ENCODE data around the gene OBP2A.

Gene OBP2A

GRCh38 chr9:135521608-135522095, 24.3 kb upstream of the OBP2A start:
- no peak overlapping the region for H2BK120ac ChIP-seq (ENCODE audit: low read depth, low read length)
- DNase-seq: no peak

GRCh38 chr9:135522137-135522877, 23.6 kb upstream of the OBP2A start:
- Histone ChIP-seq H4K5ac (ENCODE audit: low read length) (no peak overlapping the region), H2AK5ac (ENCODE audit: low read length) (no peak overlapping the region), H2BK120ac (ENCODE audit: low read depth, low read length) (no peak overlapping the region), H3K27me3 (ENCODE audit: insufficient read depth, low read length, poor library complexity) (no peaks in the 10 kb centered on the region), H3K27ac (ENCODE audit: low read depth, low read length) (no peak overlapping the region), H3K36me3 (ENCODE audit: control insufficient read depth, insufficient read depth, low read length) (no peaks in the 10 kb centered on the region), H3K4me2 (ENCODE audit: low read length) (no peak overlapping the region), H3K56ac (ENCODE audit: low read length) (no peak overlapping the region), H4K8ac (ENCODE audit: low read depth, low read length) (no peak overlapping the region), H3K4ac (ENCODE audit: low read depth, low read length) (no peak overlapping the region), H3K79me1 (ENCODE audit: low read length) (no peaks in the 10 kb centered on the region), H3K79me2 (ENCODE audit: control insufficient read depth, insufficient read depth, low read length) (no peaks in the 10 kb centered on the region), H2BK15ac (replicated peaks; ENCODE audit: low read depth) (no peak overlapping the region), H2BK5ac (ENCODE audit: low read length) (no peak overlapping the region), H3K4me1 (ENCODE audit: control insufficient read depth, low read depth, low read length) (no peaks in the 10 kb centered on the region), H3K9ac (ENCODE audit: low read length) (no peak overlapping the region), H3K23ac (ENCODE audit: low read length) (no peak overlapping the region), H3K4me3 (ENCODE audit: low read length) (no peak overlapping the region), H3K18ac (ENCODE audit: low read length) (no peak overlapping the region)
- no peak for DNase-seq
- WGBS (ENCODE audit: extremely low coverage, insufficient coverage, low lambda C conversion rate): no CpG with 5 or more reads among the region's 16 CpGs

More at GRCh38 chr9:135521608-135522095, 24.3 kb upstream of the OBP2A start:
- Histone ChIP-seq H3K56ac (ENCODE audit: low read length) (no peak overlapping the region), H3K4me2 (ENCODE audit: low read length) (no peak overlapping the region), H3K27me3 (ENCODE audit: insufficient read depth, low read length, poor library complexity) (no peaks in the 10 kb centered on the region), H3K27ac (ENCODE audit: low read depth, low read length) (no peak overlapping the region), H3K79me1 (ENCODE audit: low read length) (no peaks in the 10 kb centered on the region), H3K79me2 (ENCODE audit: control insufficient read depth, insufficient read depth, low read length) (no peaks in the 10 kb centered on the region), H4K5ac (ENCODE audit: low read length) (no peak overlapping the region), H3K18ac (ENCODE audit: low read length) (no peak overlapping the region), H3K36me3 (ENCODE audit: control insufficient read depth, insufficient read depth, low read length) (no peaks in the 10 kb centered on the region), H3K4me3 (ENCODE audit: low read length) (no peak overlapping the region), H2BK15ac (replicated peaks; ENCODE audit: low read depth) (no peak overlapping the region), H2BK5ac (ENCODE audit: low read length) (no peak overlapping the region), H3K23ac (ENCODE audit: low read length) (no peak overlapping the region), H3K9ac (ENCODE audit: low read length) (no peak overlapping the region), H3K4me1 (ENCODE audit: control insufficient read depth, low read depth, low read length) (no peaks in the 10 kb centered on the region), H3K4ac (ENCODE audit: low read depth, low read length) (no peak overlapping the region), H4K8ac (ENCODE audit: low read depth, low read length) (no peak overlapping the region), H2AK5ac (ENCODE audit: low read length) (no peak overlapping the region)
- WGBS (ENCODE audit: extremely low coverage, insufficient coverage, low lambda C conversion rate): no CpG with 5 or more reads among the region's 11 CpGs

GRCh38 chr9:135522931-135523330, 23.0 kb upstream of the OBP2A start:
- H2BK15ac ChIP-seq (replicated peaks; ENCODE audit: low read depth): no peak overlapping the region
- H3K27me3 ChIP-seq (ENCODE audit: insufficient read depth, low read length, poor library complexity): no peaks in the 10 kb centered on the region
- no peaks in the 10 kb centered on the region for H3K79me1 ChIP-seq (ENCODE audit: low read length)
- no peak overlapping the region for H3K23ac ChIP-seq (ENCODE audit: low read length)
- H3K4me2 ChIP-seq (ENCODE audit: low read length): no peak overlapping the region
- H3K36me3 ChIP-seq (ENCODE audit: control insufficient read depth, insufficient read depth, low read length): no peaks in the 10 kb centered on the region
- no peaks in the 10 kb centered on the region for H3K79me2 ChIP-seq (ENCODE audit: control insufficient read depth, insufficient read depth, low read length)
- no peak overlapping the region for H3K18ac ChIP-seq (ENCODE audit: low read length)
- H2AK5ac ChIP-seq (ENCODE audit: low read length): no peak overlapping the region
- no peak overlapping the region for H3K56ac ChIP-seq (ENCODE audit: low read length)
- no peak overlapping the region for H3K4me3 ChIP-seq (ENCODE audit: low read length)
- no peaks in the 10 kb centered on the region for H3K4me1 ChIP-seq (ENCODE audit: control insufficient read depth, low read depth, low read length)
- WGBS (ENCODE audit: extremely low coverage, insufficient coverage, low lambda C conversion rate): no CpG with 5 or more reads among the region's 17 CpGs
- DNase-seq: no peak
- H3K9ac ChIP-seq (ENCODE audit: low read length): no peak overlapping the region
- H2BK120ac ChIP-seq (ENCODE audit: low read depth, low read length): no peak overlapping the region
- no peak overlapping the region for H4K8ac ChIP-seq (ENCODE audit: low read depth, low read length)
- no peak overlapping the region for H2BK5ac ChIP-seq (ENCODE audit: low read length)
- H3K27ac ChIP-seq (ENCODE audit: low read depth, low read length): no peak overlapping the region
- no peak overlapping the region for H3K4ac ChIP-seq (ENCODE audit: low read depth, low read length)
- H4K5ac ChIP-seq (ENCODE audit: low read length): no peak overlapping the region

- Histone ChIP-seq H3K9ac (ENCODE audit: low read length) (no peak overlapping the region), H3K79me1 (ENCODE audit: low read length) (no peaks in the 10 kb centered on the region), H3K79me2 (ENCODE audit: control insufficient read depth, insufficient read depth, low read length) (no peaks in the 10 kb centered on the region), H2BK120ac (ENCODE audit: low read depth, low read length) (no peak overlapping the region), H4K8ac (ENCODE audit: low read depth, low read length) (no peak overlapping the region), H4K5ac (ENCODE audit: low read length) (no peak overlapping the region), H2BK5ac (ENCODE audit: low read length) (no peak overlapping the region), H3K4me3 (ENCODE audit: low read length) (no peak overlapping the region), H3K4me2 (ENCODE audit: low read length) (no peak overlapping the region), H3K18ac (ENCODE audit: low read length) (no peak overlapping the region), H3K23ac (ENCODE audit: low read length) (no peak overlapping the region), H3K56ac (ENCODE audit: low read length) (no peak overlapping the region), H3K27me3 (ENCODE audit: insufficient read depth, low read length, poor library complexity) (no peaks in the 10 kb centered on the region), H3K4me1 (ENCODE audit: control insufficient read depth, low read depth, low read length) (no peaks in the 10 kb centered on the region), H2BK15ac (replicated peaks; ENCODE audit: low read depth) (no peak overlapping the region), H2AK5ac (ENCODE audit: low read length) (no peak overlapping the region), H3K4ac (ENCODE audit: low read depth, low read length) (no peak overlapping the region), H3K27ac (ENCODE audit: low read depth, low read length) (no peak overlapping the region), H3K36me3 (ENCODE audit: control insufficient read depth, insufficient read depth, low read length) (no peaks in the 10 kb centered on the region)
- no peak for DNase-seq
- no CpG with 5 or more reads among the region's 21 CpGs for WGBS (ENCODE audit: extremely low coverage, insufficient coverage, low lambda C conversion rate)
Measured at GRCh38 chr9:135523521-135524129, 22.3 kb upstream of the OBP2A start.

GRCh38 chr9:135524130-135524861, 21.6 kb upstream of the OBP2A start:
- DNase-seq: no peak
- no peak overlapping the region for H4K5ac ChIP-seq (ENCODE audit: low read length)
- H4K8ac ChIP-seq (ENCODE audit: low read depth, low read length): no peak overlapping the region
- H3K27ac ChIP-seq (ENCODE audit: low read depth, low read length): no peak overlapping the region
- H2BK120ac ChIP-seq (ENCODE audit: low read depth, low read length): no peak overlapping the region
- H3K4me3 ChIP-seq (ENCODE audit: low read length): no peak overlapping the region
- H2AK5ac ChIP-seq (ENCODE audit: low read length): no peak overlapping the region
- no CpG with 5 or more reads among the region's 27 CpGs for WGBS (ENCODE audit: extremely low coverage, insufficient coverage, low lambda C conversion rate)
- no peak overlapping the region for H3K23ac ChIP-seq (ENCODE audit: low read length)
- no peaks in the 10 kb centered on the region for H3K79me2 ChIP-seq (ENCODE audit: control insufficient read depth, insufficient read depth, low read length)
- no peaks in the 10 kb centered on the region for H3K4me1 ChIP-seq (ENCODE audit: control insufficient read depth, low read depth, low read length)
- H3K79me1 ChIP-seq (ENCODE audit: low read length): no peaks in the 10 kb centered on the region
- no peak overlapping the region for H3K4me2 ChIP-seq (ENCODE audit: low read length)
- H3K9ac ChIP-seq (ENCODE audit: low read length): no peak overlapping the region
- no peak overlapping the region for H3K56ac ChIP-seq (ENCODE audit: low read length)
- no peaks in the 10 kb centered on the region for H3K27me3 ChIP-seq (ENCODE audit: insufficient read depth, low read length, poor library complexity)
- no peaks in the 10 kb centered on the region for H3K36me3 ChIP-seq (ENCODE audit: control insufficient read depth, insufficient read depth, low read length)
- no peak overlapping the region for H2BK5ac ChIP-seq (ENCODE audit: low read length)
- no peak overlapping the region for H2BK15ac ChIP-seq (replicated peaks; ENCODE audit: low read depth)
- no peak overlapping the region for H3K4ac ChIP-seq (ENCODE audit: low read depth, low read length)
- H3K18ac ChIP-seq (ENCODE audit: low read length): no peak overlapping the region
